ENCODE results near the gene MAS1. TPM values are rescaled to one million over a fixed set of nuclear protein-coding genes. Genes with fewer than 3 reads are reported as not detected.
"Not testable (repeated sequence)": the region's sequence is repeated elsewhere in the genome, so short reads cannot be mapped to it uniquely, and the experiment has no call there.

MAS1 gene
- total RNA-seq = under 1 TPM; 0.14 to 0.27 TPM

DNA sequence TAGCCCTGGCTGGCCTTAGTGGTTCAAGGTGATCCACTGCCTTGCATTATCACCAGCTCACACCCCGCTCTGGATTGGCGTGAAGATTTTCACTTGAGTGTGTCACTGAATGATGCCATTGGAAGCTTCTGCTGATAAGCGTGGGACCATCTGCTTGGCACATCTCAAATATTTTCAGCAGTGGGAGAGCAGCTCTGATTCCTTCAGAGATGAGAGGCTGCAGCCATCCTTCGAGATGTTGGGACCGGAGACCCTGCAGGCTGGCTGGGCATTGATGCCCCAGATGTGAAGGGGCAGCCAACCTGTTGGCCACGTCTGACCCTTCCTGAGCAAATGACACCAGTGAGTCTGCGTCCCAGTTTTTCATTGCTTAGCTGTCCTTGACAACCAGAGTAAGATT lies at the start of gene MAS1:
MAS1 (plus strand) TSS at position 197 of the 400 bp plus-strand sequence. CDS start 15,968 bp downstream, outside the sequence.
- no peaks in the 10 kb centered on the region for H3K36me3 ChIP-seq
- TF ChIP-seq CTCF (IDR thresholded peaks at IDR 0.05) = no peak

GRCh38 chr6:159842035-159842434 lies 48.8 kb upstream of the MAS1 start:
- H3K4me1 ChIP-seq (ENCODE audit: control insufficient read depth in 1 of 2, low read depth in 2 of 2) = no peaks in the 10 kb centered on the region
- H3K4me3 ChIP-seq = no peak overlapping the region
- DNase-seq (ENCODE audit: low spot score) (no peak), ATAC-seq (ENCODE audit: insufficient number of reproducible peaks, low FRiP score, low read depth) (peak; percentile 48)
- no peaks in the 10 kb centered on the region for H3K36me3 ChIP-seq
- no peaks in the 10 kb centered on the region for H3K9me3 ChIP-seq
- no peak overlapping the region for H3K27ac ChIP-seq
- H3K27me3 ChIP-seq (replicated peaks; ENCODE audit: insufficient read depth) = no peaks in the 10 kb centered on the region
- peak; percentile 12 for TF ChIP-seq CTCF (IDR thresholded peaks at IDR 0.05)

More for the DNA sequence above, at the start of gene MAS1:
- no peaks in the 10 kb centered on the region for H3K27me3 ChIP-seq (replicated peaks; ENCODE audit: insufficient read depth)
- peak within 1 kb of the TSS; percentile 28 for H3K4me3 ChIP-seq
- H3K4me1 ChIP-seq (ENCODE audit: control insufficient read depth in 1 of 2, low read depth in 2 of 2) = peaks cover 0 to 15% of the 10 kb centered on the region in 2 donors
- H3K27ac ChIP-seq = no peak within 1 kb of the TSS
- ATAC-seq (ENCODE audit: insufficient number of reproducible peaks, low FRiP score, low read depth) (no peak), DNase-seq (ENCODE audit: low spot score) (no peak)
- no peaks in the 10 kb centered on the region for H3K9me3 ChIP-seq

GRCh38 chr6:159844737-159845645 lies 45.8 kb upstream of the MAS1 start:
- Histone ChIP-seq H3K4me1 (ENCODE audit: control insufficient read depth in 1 of 2, low read depth in 2 of 2) (no peaks in the 10 kb centered on the region), H3K27ac (no peak overlapping the region), H3K36me3 (no peaks in the 10 kb centered on the region), H3K4me3 (no peak overlapping the region), H3K9me3 (no peaks in the 10 kb centered on the region), H3K27me3 (replicated peaks; ENCODE audit: insufficient read depth) (no peaks in the 10 kb centered on the region)
- TF ChIP-seq CTCF (IDR thresholded peaks at IDR 0.05) = no peak
- ATAC-seq (ENCODE audit: insufficient number of reproducible peaks, low FRiP score, low read depth) (no peak), DNase-seq (ENCODE audit: low spot score) (no peak)

- H3K9me3 ChIP-seq; H3K27ac ChIP-seq; H3K27me3 ChIP-seq (replicated peaks; ENCODE audit: insufficient read depth); DNase-seq (ENCODE audit: low spot score); H3K4me3 ChIP-seq; ATAC-seq (ENCODE audit: insufficient number of reproducible peaks, low FRiP score, low read depth); H3K36me3 ChIP-seq: not testable (repeated sequence)
- peaks cover 3 to 18% of the 10 kb centered on the region in 2 donors for H3K4me1 ChIP-seq (ENCODE audit: control insufficient read depth in 1 of 2, low read depth in 2 of 2)
Observed at GRCh38 chr6:159848552-159848951, 42.2 kb upstream of the MAS1 start.

GRCh38 chr6:159849851-159850250 lies 40.9 kb upstream of the MAS1 start:
- H3K4me3 ChIP-seq; H3K27me3 ChIP-seq (replicated peaks; ENCODE audit: insufficient read depth); H3K27ac ChIP-seq; ATAC-seq (ENCODE audit: insufficient number of reproducible peaks, low FRiP score, low read depth); H3K9me3 ChIP-seq; DNase-seq (ENCODE audit: low spot score); H3K36me3 ChIP-seq: not testable (repeated sequence)
- peaks cover 6 to 29% of the 10 kb centered on the region in 2 donors for H3K4me1 ChIP-seq (ENCODE audit: control insufficient read depth in 1 of 2, low read depth in 2 of 2)

DNA sequence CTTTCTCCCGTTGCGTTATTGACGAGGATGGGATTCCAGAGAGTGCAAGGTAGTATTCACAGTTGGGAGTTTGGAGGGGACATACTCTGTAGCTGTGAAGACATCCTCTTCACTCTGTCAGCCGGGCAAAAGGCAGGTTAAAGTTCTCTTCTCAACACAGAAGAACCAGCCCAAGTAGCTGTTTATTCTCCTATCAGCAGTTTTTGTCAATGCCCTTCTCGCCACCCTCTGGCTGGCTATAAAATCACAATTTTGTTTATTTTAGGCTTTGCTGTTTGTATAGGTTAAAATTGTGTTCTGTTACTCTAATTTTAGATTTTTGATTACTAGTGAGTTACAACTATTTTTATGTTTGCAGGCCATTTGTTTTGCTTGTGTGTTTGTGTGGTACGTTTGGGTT lies 37.9 kb upstream of the MAS1 start:
- Histone ChIP-seq H3K27me3 (replicated peaks; ENCODE audit: insufficient read depth) (no peaks in the 10 kb centered on the region), H3K36me3 (no peaks in the 10 kb centered on the region), H3K9me3 (no peaks in the 10 kb centered on the region), H3K4me1 (ENCODE audit: control insufficient read depth in 1 of 2, low read depth in 2 of 2) (peaks cover 6 to 29% of the 10 kb centered on the region in 2 donors), H3K4me3 (no peak overlapping the region), H3K27ac (no peak overlapping the region)
- no peak for ATAC-seq (ENCODE audit: insufficient number of reproducible peaks, low FRiP score, low read depth)
- no peak for TF ChIP-seq CTCF (IDR thresholded peaks at IDR 0.05)
- DNase-seq (ENCODE audit: low spot score) = no peak
